Measurements from ENCODE around the gene TAGLN.

DNA sequence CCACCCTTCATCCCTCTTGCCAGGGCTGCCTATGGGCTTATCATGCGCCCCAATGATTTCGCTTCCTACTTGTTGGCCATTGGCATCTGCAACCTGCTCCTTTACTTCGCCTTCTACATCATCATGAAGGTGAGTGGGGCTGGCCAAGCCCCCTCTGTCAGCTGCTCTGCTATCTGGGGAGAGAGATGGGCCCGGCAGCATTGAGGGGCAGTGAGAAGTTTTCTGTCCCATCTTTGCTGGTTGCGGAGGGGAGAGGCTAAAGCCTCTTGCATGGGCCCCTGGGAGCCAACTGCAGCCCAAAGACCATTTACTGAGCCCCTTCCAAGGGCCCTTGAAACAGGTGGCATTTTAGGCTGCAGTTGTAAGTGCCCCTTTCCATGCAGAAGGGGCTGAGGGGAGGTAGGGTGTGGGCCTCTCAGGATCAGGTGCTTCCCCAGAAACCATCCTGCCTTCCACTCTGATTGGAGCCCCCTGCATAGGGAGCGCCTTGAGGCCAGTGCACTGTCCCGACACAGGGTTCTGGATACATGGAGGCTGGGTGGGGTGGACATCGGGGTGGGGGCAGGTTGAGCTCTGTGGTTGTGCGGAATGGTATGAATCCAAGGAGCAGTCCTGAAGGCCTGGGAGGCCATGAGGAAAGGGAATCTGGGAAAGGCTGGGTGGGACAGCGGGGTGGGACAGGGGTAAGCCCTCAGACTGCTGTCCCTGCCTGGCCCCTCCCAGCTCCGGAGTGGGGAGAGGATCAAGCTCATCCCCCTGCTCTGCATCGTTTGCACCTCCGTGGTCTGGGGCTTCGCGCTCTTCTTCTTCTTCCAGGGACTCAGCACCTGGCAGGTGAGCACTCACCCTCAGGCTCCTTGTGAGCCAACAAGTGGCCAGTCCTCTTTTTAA lies 5.8 kb upstream of the TAGLN start:
- TF ChIP-seq POLR2A (IDR thresholded peaks at IDR 0.05) = no peak
- TF ChIP-seq, protein P1, sequence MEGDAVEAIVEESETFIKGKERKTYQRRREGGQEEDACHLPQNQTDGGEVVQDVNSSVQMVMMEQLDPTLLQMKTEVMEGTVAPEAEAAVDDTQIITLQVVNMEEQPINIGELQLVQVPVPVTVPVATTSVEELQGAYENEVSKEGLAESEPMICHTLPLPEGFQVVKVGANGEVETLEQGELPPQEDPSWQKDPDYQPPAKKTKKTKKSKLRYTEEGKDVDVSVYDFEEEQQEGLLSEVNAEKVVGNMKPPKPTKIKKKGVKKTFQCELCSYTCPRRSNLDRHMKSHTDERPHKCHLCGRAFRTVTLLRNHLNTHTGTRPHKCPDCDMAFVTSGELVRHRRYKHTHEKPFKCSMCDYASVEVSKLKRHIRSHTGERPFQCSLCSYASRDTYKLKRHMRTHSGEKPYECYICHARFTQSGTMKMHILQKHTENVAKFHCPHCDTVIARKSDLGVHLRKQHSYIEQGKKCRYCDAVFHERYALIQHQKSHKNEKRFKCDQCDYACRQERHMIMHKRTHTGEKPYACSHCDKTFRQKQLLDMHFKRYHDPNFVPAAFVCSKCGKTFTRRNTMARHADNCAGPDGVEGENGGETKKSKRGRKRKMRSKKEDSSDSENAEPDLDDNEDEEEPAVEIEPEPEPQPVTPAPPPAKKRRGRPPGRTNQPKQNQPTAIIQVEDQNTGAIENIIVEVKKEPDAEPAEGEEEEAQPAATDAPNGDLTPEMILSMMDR (IDR thresholded peaks at IDR 0.05) = no peak

Measured in testis (tissue), 2 donors.